Fibroblast of skin of right quadriceps (primary cell): Measurements from ENCODE around the gene B4GALT1.

ENCODE experiments used
- DNase-seq: peaks from one replicate; pipeline ENCODE4 v3.0.0-alpha.2; 2013

Gene B4GALT1

GRCh38 chr9:33139421-33140228 is 27.5 kb downstream of the B4GALT1 start:
- DNase-seq: peak; percentile 90

GRCh38 chr9:33138768-33139167 is 28.4 kb downstream of the B4GALT1 start:
- no peak for DNase-seq

GRCh38 chr9:33137781-33138264 is 29.3 kb downstream of the B4GALT1 start:
- no peak for DNase-seq

- no peak for DNase-seq
Observed at GRCh38 chr9:33136721-33137670, 30.1 kb downstream of the B4GALT1 start.

GRCh38 chr9:33135470-33135958 is 31.6 kb downstream of the B4GALT1 start:
- DNase-seq: no peak

GRCh38 chr9:33135031-33135461 is 32.1 kb downstream of the B4GALT1 start:
- no peak for DNase-seq

- no peak for DNase-seq
Observed at GRCh38 chr9:33133186-33133585, 34.0 kb downstream of the B4GALT1 start.

GRCh38 chr9:33131790-33132772 is 35.1 kb downstream of the B4GALT1 start:
- DNase-seq: peak; percentile 85

- DNase-seq: no peak
Observed at GRCh38 chr9:33130961-33131789, 36.0 kb downstream of the B4GALT1 start.

- peak; percentile 69 for DNase-seq
Observed at GRCh38 chr9:33129886-33130881, 37.0 kb downstream of the B4GALT1 start.

- DNase-seq: no peak
Observed at GRCh38 chr9:33129251-33129885, 37.8 kb downstream of the B4GALT1 start.

GRCh38 chr9:33128570-33128969 is 38.6 kb downstream of the B4GALT1 start:
- DNase-seq: no peak

- no peak for DNase-seq
Observed at GRCh38 chr9:33127881-33128280, 39.3 kb downstream of the B4GALT1 start.

- DNase-seq: no peak
Observed at GRCh38 chr9:33125871-33126823, 41.0 kb downstream of the B4GALT1 start.

GRCh38 chr9:33125461-33125860 is 41.7 kb downstream of the B4GALT1 start:
- no peak for DNase-seq

- no peak for DNase-seq
Observed at GRCh38 chr9:33124751-33125381, 42.3 kb downstream of the B4GALT1 start.

- no peak for DNase-seq
Observed at GRCh38 chr9:33124046-33124445, 43.1 kb downstream of the B4GALT1 start.
